Neural progenitor cell (in vitro differentiated cells): Measurements from ENCODE around the gene MMEL1. TPM values are rescaled to one million over a fixed set of nuclear protein-coding genes. Genes with fewer than 3 reads are reported as not detected.

Source experiments
- DNase-seq: peaks from one replicate; pipeline ENCODE4 v3.0.0-alpha.2; 2016; ENCODE audit warnings: low spot score
- H2AFZ ChIP-seq: fragments of 200-600 bp; sonication (generic); replicated peaks from 2 replicates; pipeline ENCODE4 v1.6.1; 2016; ENCODE audit warnings: antibody characterized with exemption
- H3F3A ChIP-seq: fragments of 200-600 bp; sonication (generic); 2 replicates; pipeline ENCODE4 v1.6.1; 2016; ENCODE audit warnings: antibody characterized with exemption, low read depth
- H3K27ac ChIP-seq: fragments of 200-600 bp; sonication (generic); 2 replicates; pipeline ENCODE4 v1.5.1; 2016; ENCODE audit warnings: mild to moderate bottlenecking
- H3K27me3 ChIP-seq: fragments of 200-600 bp; sonication (generic); 2 replicates; pipeline ENCODE4 v1.6.1; 2016; ENCODE audit warnings: mild to moderate bottlenecking, moderate library complexity
- H3K36me3 ChIP-seq: fragments of 200-600 bp; sonication (generic); 2 replicates; pipeline ENCODE4 v1.5.1; 2016
- H3K4me1 ChIP-seq: fragments of 200-600 bp; sonication (generic); 2 replicates; pipeline ENCODE4 v1.6.1; 2016; ENCODE audit warnings: mixed run types
- H3K4me2 ChIP-seq: fragments of 200-600 bp; sonication (generic); 2 replicates; pipeline ENCODE4 v1.6.1; 2016
- H3K4me3 ChIP-seq: fragments of 200-600 bp; sonication (generic); 2 replicates; pipeline ENCODE4 v1.5.1; 2016
- H3K79me2 ChIP-seq: fragments of 200-600 bp; sonication (generic); 2 replicates; pipeline ENCODE4 v1.6.1; 2016; ENCODE audit warnings: low read depth
- H3K9ac ChIP-seq: fragments of 200-600 bp; sonication (generic); 2 replicates; pipeline ENCODE4 v1.6.1; 2016
- H3K9me3 ChIP-seq: fragments of 200-600 bp; sonication (generic); 2 replicates; pipeline ENCODE4 v1.5.1; 2016; ENCODE audit warnings: low read depth
- H4K20me1 ChIP-seq: fragments of 200-600 bp; sonication (generic); 2 replicates; pipeline ENCODE4 v1.6.1; 2016; ENCODE audit warnings: low read depth
- H3K27ac Mint-ChIP-seq: 3 replicates; pipeline ENCODE4 v1.8.0; 2021; ENCODE audit warnings: mixed read lengths
- H3K27me3 Mint-ChIP-seq: 2 replicates; pipeline ENCODE4 v1.8.0; 2022; ENCODE audit warnings: low read depth, mild to moderate bottlenecking, inconsistent platforms, moderate library complexity, mixed read lengths; ENCODE audit not compliant: insufficient read depth
- H3K36me3 Mint-ChIP-seq: 3 replicates; pipeline ENCODE4 v1.8.0; 2021; ENCODE audit warnings: mixed read lengths
- H3K4me1 Mint-ChIP-seq: 3 replicates; pipeline ENCODE4 v1.8.0; 2021; ENCODE audit warnings: mixed read lengths
- H3K4me3 Mint-ChIP-seq: 3 replicates; pipeline ENCODE4 v1.8.0; 2021; ENCODE audit warnings: mild to moderate bottlenecking, moderate library complexity, mixed read lengths
- H3K9me3 Mint-ChIP-seq: 3 replicates; pipeline ENCODE4 v1.8.0; 2020; ENCODE audit warnings: mixed read lengths
- EZH2 ChIP-seq: fragments of 200-600 bp; sonication (generic); IDR thresholded peaks from 2 replicates; pipeline ENCODE4 v1.6.1; 2017; ENCODE audit warnings: antibody characterized with exemption, mild to moderate bottlenecking, moderate library complexity
- EZH2phosphoT487 ChIP-seq: fragments of 200-600 bp; sonication (generic); IDR thresholded peaks from 2 replicates; pipeline ENCODE4 v1.6.1; 2017; ENCODE audit warnings: antibody characterized with exemption
- total RNA-seq: library from RNA; depleted of rRNA; stranded (reverse); fragments of >200 nt; gene quantifications from 2 replicates; pipeline ENCODE4 v1.2.3, GENCODE V29; 2015; ENCODE audit warnings: low replicate concordance
- TF ChIP-seq, protein P1 (sequence below): fragments of 200-600 bp; sonication (generic); IDR thresholded peaks from 2 replicates; pipeline ENCODE4 v1.5.1; 2017; ENCODE audit warnings: antibody characterized with exemption, mild to moderate bottlenecking

Gene MMEL1
- total RNA-seq, 1 donor from 2014 or later, result 0.19 TPM

DNA sequence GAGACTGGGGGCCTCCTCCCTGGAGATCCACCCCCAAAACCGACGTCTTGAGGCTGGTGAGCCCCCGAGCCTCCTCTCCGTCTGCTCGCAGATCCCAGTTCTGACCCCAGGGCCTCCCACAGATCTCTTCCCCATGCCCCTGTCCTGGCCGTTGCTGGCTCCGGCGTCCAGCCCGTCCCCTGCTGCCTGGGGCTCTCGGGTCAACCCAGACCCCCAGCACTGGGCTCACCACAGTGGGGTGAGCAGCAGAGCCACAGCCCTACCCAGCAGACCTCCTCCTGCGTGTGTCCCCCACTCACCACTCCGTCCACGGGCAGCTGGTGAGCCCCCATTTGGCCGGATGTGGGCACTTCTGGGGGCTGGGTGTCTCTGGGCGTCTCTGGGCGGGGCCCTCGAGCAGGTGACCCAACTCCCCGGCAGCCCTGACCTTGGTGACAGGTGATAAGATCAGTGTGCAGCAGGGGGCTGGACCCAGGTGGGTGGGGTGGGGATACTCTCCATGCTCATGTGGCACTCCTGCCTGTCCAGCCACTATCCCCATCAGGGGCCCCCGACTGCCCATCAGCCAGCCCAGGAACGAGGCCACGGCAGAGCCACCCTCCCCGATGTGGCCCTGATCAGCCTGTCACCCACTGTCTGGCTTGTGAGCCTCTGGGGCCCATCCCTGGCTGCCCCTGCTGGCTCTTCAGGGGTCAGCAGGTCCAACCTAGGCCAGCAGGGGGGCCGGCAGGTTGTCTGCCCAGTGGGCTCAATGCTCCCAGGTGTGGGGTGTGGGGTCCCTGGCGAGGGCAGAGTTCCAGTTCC is 75.9 kb downstream of the MMEL1 start:
- no peak overlapping the region for H3K9ac ChIP-seq
- no peak overlapping the region for H2AFZ ChIP-seq
- no peaks in the 10 kb centered on the region for H3K9me3 ChIP-seq
- H3K9me3 Mint-ChIP-seq, result no peaks in the 10 kb centered on the region
- no peak overlapping the region for H3K27ac ChIP-seq
- no peak for DNase-seq
- peak overlapping the region; percentile 89 for H3K27ac Mint-ChIP-seq
- no peaks in the 10 kb centered on the region for H3K36me3 Mint-ChIP-seq
- H3K4me1 ChIP-seq, result peaks cover 13% of the 10 kb centered on the region
- no peaks in the 10 kb centered on the region for H3K27me3 Mint-ChIP-seq
- H3K36me3 ChIP-seq, result no peaks in the 10 kb centered on the region
- peak overlapping the region; percentile 19 for H3K4me2 ChIP-seq
- no peaks in the 10 kb centered on the region for H3K27me3 ChIP-seq
- no peak overlapping the region for H3K4me3 ChIP-seq
- peaks cover 10% of the 10 kb centered on the region for H3F3A ChIP-seq
- H3K4me1 Mint-ChIP-seq, result peaks cover 17% of the 10 kb centered on the region
- peak overlapping the region; percentile 39 for H3K4me3 Mint-ChIP-seq
- TF ChIP-seq, protein P1, sequence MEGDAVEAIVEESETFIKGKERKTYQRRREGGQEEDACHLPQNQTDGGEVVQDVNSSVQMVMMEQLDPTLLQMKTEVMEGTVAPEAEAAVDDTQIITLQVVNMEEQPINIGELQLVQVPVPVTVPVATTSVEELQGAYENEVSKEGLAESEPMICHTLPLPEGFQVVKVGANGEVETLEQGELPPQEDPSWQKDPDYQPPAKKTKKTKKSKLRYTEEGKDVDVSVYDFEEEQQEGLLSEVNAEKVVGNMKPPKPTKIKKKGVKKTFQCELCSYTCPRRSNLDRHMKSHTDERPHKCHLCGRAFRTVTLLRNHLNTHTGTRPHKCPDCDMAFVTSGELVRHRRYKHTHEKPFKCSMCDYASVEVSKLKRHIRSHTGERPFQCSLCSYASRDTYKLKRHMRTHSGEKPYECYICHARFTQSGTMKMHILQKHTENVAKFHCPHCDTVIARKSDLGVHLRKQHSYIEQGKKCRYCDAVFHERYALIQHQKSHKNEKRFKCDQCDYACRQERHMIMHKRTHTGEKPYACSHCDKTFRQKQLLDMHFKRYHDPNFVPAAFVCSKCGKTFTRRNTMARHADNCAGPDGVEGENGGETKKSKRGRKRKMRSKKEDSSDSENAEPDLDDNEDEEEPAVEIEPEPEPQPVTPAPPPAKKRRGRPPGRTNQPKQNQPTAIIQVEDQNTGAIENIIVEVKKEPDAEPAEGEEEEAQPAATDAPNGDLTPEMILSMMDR, result peak; percentile 12
- no peak for TF ChIP-seq EZH2
- no peaks in the 10 kb centered on the region for H3K79me2 ChIP-seq
- H4K20me1 ChIP-seq, result no peaks in the 10 kb centered on the region

DNA sequence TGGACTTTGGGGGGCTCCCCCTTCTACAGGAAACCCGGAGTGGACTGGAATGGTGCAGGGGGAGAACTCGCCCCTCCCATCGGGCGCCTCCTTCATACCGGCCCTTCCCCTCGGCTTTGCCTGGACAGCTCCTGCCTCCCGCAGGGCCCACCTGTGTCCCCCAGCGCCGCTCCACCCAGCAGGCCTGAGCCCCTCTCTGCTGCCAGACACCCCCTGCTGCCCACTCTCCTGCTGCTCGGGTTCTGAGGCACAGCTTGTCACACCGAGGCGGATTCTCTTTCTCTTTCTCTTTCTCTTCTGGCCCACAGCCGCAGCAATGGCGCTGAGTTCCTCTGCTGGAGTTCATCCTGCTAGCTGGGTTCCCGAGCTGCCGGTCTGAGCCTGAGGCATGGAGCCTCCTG is 76.5 kb downstream of the MMEL1 start, which contains the start of gene TNFRSF14:
TNFRSF14 (plus strand) TSS at position 95 of the 401 bp plus-strand sequence; CDS start at position 389, 294 bp downstream.
- Mint-ChIP-seq H3K27me3 (no peaks in the 10 kb centered on the region), H3K9me3 (no peaks in the 10 kb centered on the region), H3K27ac (peak within 1 kb of the TSS; percentile 89), H3K4me1 (peaks cover 18% of the 10 kb centered on the region), H3K36me3 (no peaks in the 10 kb centered on the region), H3K4me3 (peak within 1 kb of the TSS; percentile 39)
- Histone ChIP-seq H3K4me2 (peak within 1 kb of the TSS; percentile 19), H2AFZ (no peak within 1 kb of the TSS), H3K4me3 (no peak within 1 kb of the TSS), H4K20me1 (no peaks in the 10 kb centered on the region), H3K27me3 (no peaks in the 10 kb centered on the region), H3F3A (peaks cover 10% of the 10 kb centered on the region), H3K27ac (no peak within 1 kb of the TSS), H3K79me2 (no peaks in the 10 kb centered on the region), H3K9ac (no peak within 1 kb of the TSS), H3K9me3 (no peaks in the 10 kb centered on the region), H3K36me3 (no peaks in the 10 kb centered on the region), H3K4me1 (peaks cover 13% of the 10 kb centered on the region)
- DNase-seq, result peak; percentile 47
- TF ChIP-seq EZH2phosphoT487 (no peak), EZH2 (no peak)

DNA sequence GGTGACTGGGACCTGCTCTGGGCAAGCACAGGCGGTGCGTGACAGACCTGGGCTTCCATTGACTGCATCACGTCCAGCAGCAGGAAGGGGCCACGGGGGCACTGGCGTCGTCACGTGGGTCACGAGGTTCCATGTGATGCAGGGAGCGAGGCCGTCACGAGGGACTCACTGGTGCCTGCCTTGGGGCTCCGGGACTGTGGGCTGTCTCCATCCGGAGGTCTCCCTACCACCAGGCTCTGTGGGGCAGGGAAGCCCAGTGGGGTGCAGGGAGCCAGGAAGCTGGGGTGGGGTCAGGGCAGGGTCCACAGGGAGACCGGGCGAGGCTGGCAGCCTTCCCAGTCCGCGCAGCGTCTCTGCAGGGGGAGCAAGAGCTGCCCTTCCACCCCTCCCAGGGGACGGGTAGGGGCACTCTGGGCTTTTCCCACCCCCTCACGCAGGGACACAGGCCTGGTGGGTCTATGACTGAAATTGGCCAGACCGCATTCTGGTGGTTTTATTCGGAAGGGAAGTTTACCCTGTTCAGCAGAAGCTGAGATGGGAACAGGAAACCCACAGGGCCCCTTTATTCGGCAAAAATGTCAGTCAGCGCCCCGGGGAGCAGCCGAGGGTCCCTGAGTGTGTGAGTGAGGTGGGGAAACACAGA is 77.1 kb downstream of the MMEL1 start:
- peak overlapping the region; percentile 19 for H3K4me2 ChIP-seq
- no peak overlapping the region for H2AFZ ChIP-seq
- peaks cover 10% of the 10 kb centered on the region for H3F3A ChIP-seq
- peaks cover 23% of the 10 kb centered on the region for H3K4me1 Mint-ChIP-seq
- H3K36me3 ChIP-seq, result no peaks in the 10 kb centered on the region
- no peaks in the 10 kb centered on the region for H3K79me2 ChIP-seq
- H3K4me1 ChIP-seq, result peaks cover 13% of the 10 kb centered on the region
- H3K4me3 Mint-ChIP-seq, result no peak overlapping the region
- H3K36me3 Mint-ChIP-seq, result no peaks in the 10 kb centered on the region
- no peaks in the 10 kb centered on the region for H3K9me3 Mint-ChIP-seq
- no peak overlapping the region for H3K27ac Mint-ChIP-seq
- H3K27me3 Mint-ChIP-seq, result no peaks in the 10 kb centered on the region
- no peak overlapping the region for H3K27ac ChIP-seq
- DNase-seq, result no peak
- no peaks in the 10 kb centered on the region for H4K20me1 ChIP-seq
- H3K9ac ChIP-seq, result no peak overlapping the region
- no peak overlapping the region for H3K4me3 ChIP-seq
- H3K9me3 ChIP-seq, result no peaks in the 10 kb centered on the region
- TF ChIP-seq, protein P1, result no peak
- TF ChIP-seq EZH2phosphoT487 (no peak), EZH2 (no peak)
- no peaks in the 10 kb centered on the region for H3K27me3 ChIP-seq
